Measurements from ENCODE around the gene PVALEF. TPM values are rescaled to one million over a fixed set of nuclear protein-coding genes. Genes with fewer than 3 reads are reported as not detected.

Gene PVALEF
- total RNA-seq, 2 donors from 2014 or later, result not detected

DNA sequence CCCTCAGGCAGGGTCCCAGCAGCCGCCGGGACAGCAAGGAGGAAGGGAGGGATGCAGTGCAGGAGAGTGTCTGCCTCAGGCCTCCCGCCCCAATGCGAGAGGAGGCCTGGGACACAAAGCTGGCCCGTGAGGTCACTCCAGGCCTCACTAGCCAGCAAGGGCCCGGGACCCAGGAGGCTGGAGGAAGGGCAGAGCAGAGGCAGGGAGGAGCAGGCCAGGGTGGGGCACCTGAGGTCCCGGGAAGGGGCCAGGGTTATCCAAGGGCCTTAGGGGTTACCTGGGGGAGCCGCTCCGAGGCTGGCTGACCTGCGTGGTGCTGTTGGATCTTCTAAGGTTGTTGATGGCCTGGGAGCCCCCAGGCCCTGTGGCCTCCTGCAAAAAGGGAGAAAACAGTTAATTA is 43.3 kb downstream of the PVALEF start:
- no peak overlapping the region for H3K4me3 Mint-ChIP-seq
- no peak overlapping the region for H3K27ac Mint-ChIP-seq
- no peaks in the 10 kb centered on the region for H3K9me3 Mint-ChIP-seq
- no peaks in the 10 kb centered on the region for H3K4me1 Mint-ChIP-seq
- no peaks in the 10 kb centered on the region for H3K27me3 Mint-ChIP-seq
- no peak for ATAC-seq (replicated peaks)
- H3K36me3 Mint-ChIP-seq (ENCODE audit: low read depth), result no peaks in the 10 kb centered on the region

DNA sequence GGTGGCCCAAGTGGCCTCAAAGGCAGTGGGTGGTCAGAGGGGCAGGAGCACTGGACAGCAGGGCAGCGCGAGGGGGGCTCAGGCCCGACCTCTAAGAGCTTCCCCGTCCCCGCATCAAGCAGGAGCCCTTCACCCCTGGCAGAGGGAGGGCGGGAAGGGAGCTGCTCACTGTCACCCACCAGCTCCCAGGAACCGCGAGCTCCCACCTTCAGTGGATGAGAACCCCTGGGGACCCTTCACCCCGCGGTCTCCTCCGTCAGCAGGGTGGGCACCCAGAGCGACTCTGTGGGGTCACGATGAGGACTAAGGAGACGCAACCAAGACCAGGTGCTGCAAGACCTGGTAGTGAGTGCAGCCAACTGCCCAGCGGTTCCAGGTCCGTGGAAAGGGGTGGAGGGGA is 43.8 kb downstream of the PVALEF start:
- no peak overlapping the region for H3K27ac Mint-ChIP-seq
- no peaks in the 10 kb centered on the region for H3K4me1 Mint-ChIP-seq
- ATAC-seq (replicated peaks), result no peak
- H3K9me3 Mint-ChIP-seq, result no peaks in the 10 kb centered on the region
- no peaks in the 10 kb centered on the region for H3K27me3 Mint-ChIP-seq
- no peaks in the 10 kb centered on the region for H3K36me3 Mint-ChIP-seq (ENCODE audit: low read depth)
- H3K4me3 Mint-ChIP-seq, result no peak overlapping the region

- ATAC-seq (replicated peaks), result no peak
- H3K9me3 Mint-ChIP-seq, result no peaks in the 10 kb centered on the region
- H3K27me3 Mint-ChIP-seq, result no peaks in the 10 kb centered on the region
- no peaks in the 10 kb centered on the region for H3K4me1 Mint-ChIP-seq
- no peak overlapping the region for H3K27ac Mint-ChIP-seq
- H3K4me3 Mint-ChIP-seq, result no peak overlapping the region
- H3K36me3 Mint-ChIP-seq (ENCODE audit: low read depth), result no peaks in the 10 kb centered on the region
Measured at GRCh38 chr17:81210466-81210865, 45.2 kb downstream of the PVALEF start.

DNA sequence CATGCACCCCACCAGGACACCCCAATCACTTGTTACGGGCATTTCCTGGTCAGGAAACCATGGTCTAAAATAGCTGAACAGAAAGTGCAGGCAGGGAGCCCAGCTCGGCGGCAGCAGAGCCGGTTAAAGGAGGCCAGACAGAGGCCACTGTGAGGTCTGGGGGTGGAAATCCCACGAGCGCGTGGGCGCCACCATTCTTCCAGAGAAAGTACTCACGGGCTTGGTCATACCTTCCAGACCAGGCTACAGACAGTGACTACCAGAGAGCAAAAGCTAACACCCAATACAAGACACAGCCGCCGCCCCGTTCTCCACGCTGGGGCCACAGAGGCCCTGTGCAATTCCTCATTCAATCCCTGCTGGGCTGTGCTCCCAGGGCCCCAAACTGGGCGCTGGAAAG is 45.6 kb downstream of the PVALEF start:
- Mint-ChIP-seq H3K36me3 (ENCODE audit: low read depth) (no peaks in the 10 kb centered on the region), H3K4me3 (no peak overlapping the region), H3K9me3 (no peaks in the 10 kb centered on the region), H3K4me1 (no peaks in the 10 kb centered on the region), H3K27ac (no peak overlapping the region), H3K27me3 (no peaks in the 10 kb centered on the region)
- no peak for ATAC-seq (replicated peaks)

- no peak for ATAC-seq (replicated peaks)
- no peaks in the 10 kb centered on the region for H3K27me3 Mint-ChIP-seq
- H3K9me3 Mint-ChIP-seq, result no peaks in the 10 kb centered on the region
- no peak overlapping the region for H3K4me3 Mint-ChIP-seq
- H3K27ac Mint-ChIP-seq, result no peak overlapping the region
- no peaks in the 10 kb centered on the region for H3K36me3 Mint-ChIP-seq (ENCODE audit: low read depth)
- no peaks in the 10 kb centered on the region for H3K4me1 Mint-ChIP-seq
Measured at GRCh38 chr17:81212365-81212764, 47.1 kb downstream of the PVALEF start.

GRCh38 chr17:81213978-81214377 is 48.7 kb downstream of the PVALEF start:
- Mint-ChIP-seq H3K9me3 (no peaks in the 10 kb centered on the region), H3K4me1 (no peaks in the 10 kb centered on the region), H3K27me3 (no peaks in the 10 kb centered on the region), H3K4me3 (no peak overlapping the region), H3K27ac (no peak overlapping the region), H3K36me3 (ENCODE audit: low read depth) (no peaks in the 10 kb centered on the region)
- no peak for ATAC-seq (replicated peaks)

- ATAC-seq (replicated peaks), result no peak
- peaks cover 4% of the 10 kb centered on the region for H3K4me1 Mint-ChIP-seq
- H3K27ac Mint-ChIP-seq, result no peak overlapping the region
- no peaks in the 10 kb centered on the region for H3K9me3 Mint-ChIP-seq
- H3K4me3 Mint-ChIP-seq, result no peak overlapping the region
- H3K27me3 Mint-ChIP-seq, result no peaks in the 10 kb centered on the region
- no peaks in the 10 kb centered on the region for H3K36me3 Mint-ChIP-seq (ENCODE audit: low read depth)
Measured at GRCh38 chr17:81217491-81217890, 52.2 kb downstream of the PVALEF start.

- no peaks in the 10 kb centered on the region for H3K36me3 Mint-ChIP-seq (ENCODE audit: low read depth)
- no peak for ATAC-seq (replicated peaks)
- H3K9me3 Mint-ChIP-seq, result no peaks in the 10 kb centered on the region
- H3K4me3 Mint-ChIP-seq, result no peak overlapping the region
- H3K27ac Mint-ChIP-seq, result no peak overlapping the region
- H3K27me3 Mint-ChIP-seq, result no peaks in the 10 kb centered on the region
- peaks cover 4% of the 10 kb centered on the region for H3K4me1 Mint-ChIP-seq
Measured at GRCh38 chr17:81218459-81218858, 53.2 kb downstream of the PVALEF start.

DNA sequence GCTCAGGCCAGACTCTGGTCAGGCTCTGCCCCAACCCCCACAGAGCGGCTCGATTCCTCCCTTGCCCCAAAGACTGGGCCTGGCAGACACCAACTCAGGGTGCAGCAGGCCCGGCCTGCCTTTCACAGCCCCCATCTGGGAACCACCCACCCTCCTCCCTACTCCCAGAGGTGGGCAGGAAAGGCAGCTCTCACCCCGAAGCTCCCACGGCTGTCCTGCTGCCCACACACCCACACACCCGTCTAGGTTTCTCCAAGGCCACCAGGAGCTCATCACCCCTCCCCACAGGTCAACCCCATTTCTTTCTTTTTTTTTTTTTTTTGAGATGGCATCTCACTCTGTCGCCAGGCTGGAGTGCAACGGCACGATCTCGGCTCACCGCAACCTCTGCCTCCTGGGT is 53.7 kb downstream of the PVALEF start:
- ATAC-seq (replicated peaks), result no peak
- H3K4me3 Mint-ChIP-seq, result no peak overlapping the region

DNA sequence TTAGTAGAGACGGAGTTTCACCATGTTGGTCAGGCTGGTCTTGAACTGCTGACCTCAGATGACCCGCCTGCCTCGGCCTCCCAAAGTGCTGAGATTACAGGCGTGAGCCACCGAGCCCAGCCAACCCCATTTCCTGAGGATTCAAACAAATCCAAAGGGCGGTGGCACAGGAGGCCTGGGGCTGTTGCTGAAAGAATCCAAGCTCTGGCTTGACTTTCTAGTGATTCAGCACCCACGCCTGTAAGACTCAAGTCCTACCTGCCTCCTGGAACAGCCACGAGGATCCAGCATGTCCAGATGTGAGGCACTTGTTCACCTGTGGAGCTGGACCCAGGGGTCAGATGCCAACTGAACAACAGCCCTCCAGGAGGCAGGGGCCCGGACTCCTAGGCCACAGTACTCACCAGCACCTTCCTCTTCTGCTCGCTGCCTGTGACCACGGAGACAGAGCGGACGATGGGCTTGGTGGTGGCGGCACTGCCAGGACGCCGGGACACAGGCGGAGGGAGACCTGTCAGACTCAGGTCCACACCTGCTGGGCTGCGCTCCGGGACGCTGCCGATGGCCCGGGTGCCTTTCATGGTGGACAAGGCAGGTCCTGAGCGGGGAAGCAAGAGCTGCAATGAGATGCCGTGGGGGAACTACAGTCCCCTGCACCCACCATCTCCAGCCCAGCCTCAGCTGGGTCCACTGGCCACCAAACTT is 54.3 kb downstream of the PVALEF start:
- Mint-ChIP-seq H3K36me3 (ENCODE audit: low read depth) (no peaks in the 10 kb centered on the region), H3K27me3 (no peaks in the 10 kb centered on the region), H3K27ac (no peak overlapping the region), H3K9me3 (no peaks in the 10 kb centered on the region), H3K4me1 (peaks cover 8% of the 10 kb centered on the region), H3K4me3 (no peak overlapping the region)
- no peak for ATAC-seq (replicated peaks)

More for the DNA sequence above, 53.7 kb downstream of the PVALEF start:
- no peaks in the 10 kb centered on the region for H3K36me3 Mint-ChIP-seq (ENCODE audit: low read depth)
- no peaks in the 10 kb centered on the region for H3K27me3 Mint-ChIP-seq
- no peaks in the 10 kb centered on the region for H3K9me3 Mint-ChIP-seq
- peaks cover 8% of the 10 kb centered on the region for H3K4me1 Mint-ChIP-seq
- H3K27ac Mint-ChIP-seq, result no peak overlapping the region

DNA sequence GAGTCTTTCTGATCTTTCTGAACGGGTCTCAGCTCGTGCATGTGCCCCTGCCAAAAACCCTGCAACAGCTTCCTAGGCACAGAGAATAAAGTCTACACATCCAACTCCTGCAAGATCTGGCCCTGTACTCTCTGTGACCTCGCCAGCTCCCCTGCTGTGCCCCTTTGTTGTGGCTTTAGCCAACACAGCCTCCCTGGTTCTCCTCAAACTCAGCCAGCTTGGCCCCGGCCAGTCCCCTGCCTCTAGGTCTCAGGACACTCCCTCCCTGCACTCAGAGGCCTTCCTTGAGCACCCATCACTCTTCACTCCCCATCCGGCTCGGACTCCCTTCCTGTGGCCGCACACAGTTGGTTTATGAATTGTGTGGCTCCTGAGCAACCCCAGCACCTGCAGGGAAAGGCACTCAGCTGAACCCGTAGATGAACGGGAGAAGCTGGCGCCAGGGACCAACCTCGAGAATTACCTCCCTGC is 56.1 kb downstream of the PVALEF start:
- Mint-ChIP-seq H3K27me3 (no peaks in the 10 kb centered on the region), H3K27ac (no peak overlapping the region), H3K4me1 (peaks cover 8% of the 10 kb centered on the region), H3K9me3 (no peaks in the 10 kb centered on the region), H3K4me3 (peak overlapping the region; percentile 31), H3K36me3 (ENCODE audit: low read depth) (no peaks in the 10 kb centered on the region)
- no peak for ATAC-seq (replicated peaks)

GRCh38 chr17:81221842-81222619 is 56.7 kb downstream of the PVALEF start:
- no peaks in the 10 kb centered on the region for H3K9me3 Mint-ChIP-seq
- H3K27ac Mint-ChIP-seq, result no peak overlapping the region
- peaks cover 8% of the 10 kb centered on the region for H3K4me1 Mint-ChIP-seq
- H3K36me3 Mint-ChIP-seq (ENCODE audit: low read depth), result no peaks in the 10 kb centered on the region
- no peaks in the 10 kb centered on the region for H3K27me3 Mint-ChIP-seq
- ATAC-seq (replicated peaks), result no peak
- peak overlapping the region; percentile 31 for H3K4me3 Mint-ChIP-seq

DNA sequence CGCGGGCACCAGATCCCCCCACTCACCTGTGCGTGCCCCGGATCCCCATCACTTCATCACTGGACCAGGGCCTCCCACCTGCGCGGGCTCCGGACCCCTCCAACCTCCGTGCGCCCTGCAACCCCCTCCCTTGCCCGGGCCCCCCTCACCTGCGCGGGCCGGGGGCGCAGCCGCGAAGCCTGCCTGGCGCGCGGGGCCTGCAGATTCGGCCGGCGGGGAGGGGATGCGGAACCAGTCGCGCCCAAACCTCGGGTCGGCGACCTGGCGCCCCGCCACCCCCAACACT is 57.3 kb downstream of the PVALEF start:
- no peak for ATAC-seq (replicated peaks)
- H3K4me3 Mint-ChIP-seq, result peak overlapping the region; percentile 85
- peaks cover 8% of the 10 kb centered on the region for H3K4me1 Mint-ChIP-seq
- no peaks in the 10 kb centered on the region for H3K9me3 Mint-ChIP-seq
- no peak overlapping the region for H3K27ac Mint-ChIP-seq
- H3K27me3 Mint-ChIP-seq, result no peaks in the 10 kb centered on the region
- no peaks in the 10 kb centered on the region for H3K36me3 Mint-ChIP-seq (ENCODE audit: low read depth)

DNA sequence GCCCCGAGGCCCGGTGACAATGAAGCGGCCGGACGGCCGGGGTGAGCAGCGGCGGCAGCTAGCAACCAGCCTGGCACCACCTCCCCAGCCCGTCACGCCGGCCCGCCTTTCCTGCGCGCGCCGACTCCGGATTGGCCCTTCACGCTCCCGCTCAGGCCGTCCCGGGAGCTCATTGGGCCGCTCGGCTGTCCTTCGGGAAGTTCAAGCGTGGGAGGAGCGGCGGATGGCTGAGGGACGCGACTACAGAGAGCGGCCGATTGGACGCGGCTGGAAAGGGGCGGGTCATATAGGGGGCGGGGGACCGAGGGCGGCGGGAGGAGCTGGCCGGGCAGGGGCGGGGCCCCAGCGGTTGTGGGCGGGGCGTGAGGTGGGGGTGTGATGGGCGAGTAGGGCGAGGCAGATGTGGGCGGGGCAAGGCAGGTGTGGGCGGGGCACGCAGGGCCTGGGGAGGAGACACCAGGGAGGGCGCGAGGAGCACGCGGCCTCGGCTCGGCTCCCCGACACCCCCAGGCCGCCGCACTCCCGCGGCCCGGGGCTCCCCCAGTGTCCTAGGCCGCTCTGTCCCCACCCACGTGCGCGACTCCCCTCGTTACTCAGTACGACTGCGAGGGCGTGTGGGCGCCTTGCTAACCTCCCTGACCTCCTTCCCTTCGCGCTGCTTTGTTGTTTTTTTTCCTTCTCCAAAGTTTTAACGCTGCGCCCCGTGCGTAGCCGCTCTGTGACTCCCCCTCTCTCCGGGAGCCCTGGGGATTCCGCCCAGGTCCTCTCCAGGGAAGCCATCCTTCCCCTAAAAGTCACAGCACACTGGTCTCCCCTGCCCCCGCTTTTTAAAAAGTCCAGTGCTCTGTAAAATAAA is 57.8 kb downstream of the PVALEF start, which contains the start of gene CEP131:
Gene CEP131 (minus strand): TSS at position 60 of the 856 bp plus-strand sequence. CDS start 2,909 bp downstream, outside the sequence.
- H3K27ac Mint-ChIP-seq, result peak within 1 kb of the TSS; percentile 79
- peak; percentile 96 for ATAC-seq (replicated peaks)
- H3K36me3 Mint-ChIP-seq (ENCODE audit: low read depth), result no peaks in the 10 kb centered on the region
- no peaks in the 10 kb centered on the region for H3K27me3 Mint-ChIP-seq
- no peaks in the 10 kb centered on the region for H3K9me3 Mint-ChIP-seq
- H3K4me1 Mint-ChIP-seq, result peaks cover 8% of the 10 kb centered on the region
- peak within 1 kb of the TSS; percentile 85 for H3K4me3 Mint-ChIP-seq
